Ovary (tissue), 9 donors: ENCODE results near the gene CGNL1. TPM values are rescaled to one million over a fixed set of nuclear protein-coding genes. Genes with fewer than 3 reads are reported as not detected.

Experiments
- DNase-seq, 5 donors: peaks; one replicate each; pipeline ENCODE4 v3.0.0-alpha.2; 2019 to 2020
- H3K27ac ChIP-seq, 2 donors: fragments of 200-600 bp; one replicate each; pipeline versions ENCODE4 v1.5.1 to v1.8.0; 2019 to 2022
- H3K27me3 ChIP-seq: fragments of 200-600 bp; one replicate; pipeline ENCODE4 v1.8.0; 2022
- H3K36me3 ChIP-seq: fragments of 200-600 bp; sonication (generic); one replicate; pipeline ENCODE4 v1.5.1; 2019
- H3K4me1 ChIP-seq: one replicate; pipeline ENCODE4 v1.8.1; 2013; ENCODE audit warnings: mild to moderate bottlenecking, moderate library complexity; ENCODE audit not compliant: insufficient read depth
- H3K4me3 ChIP-seq: fragments of 200-600 bp; sonication (generic); one replicate; pipeline ENCODE4 v1.5.1; 2017
- H3K9me3 ChIP-seq, 2 donors: fragments of 200-600 bp in 1 of 2; sonication (generic) in 1 of 2; one replicate each; pipeline versions ENCODE4 v1.5.1 to v1.8.1; 2013 to 2019; ENCODE audit warnings: mild to moderate bottlenecking in 1 of 2, moderate library complexity in 1 of 2
- CTCF ChIP-seq, 3 donors: fragments of 450-650 bp in 2 of 3; fragments of 200-600 bp in 1 of 3; IDR thresholded peaks; one replicate each; pipeline versions ENCODE4 v1.5.1 to v1.8.0; 2016 to 2022; ENCODE audit warnings: antibody characterized with exemption in 3 of 3, mild to moderate bottlenecking in 1 of 3
- EP300 ChIP-seq: sonication (generic); formaldehyde crosslinking; IDR thresholded peaks from one replicate; pipeline ENCODE4 v1.6.1; 2017; ENCODE audit warnings: antibody characterized with exemption
- POLR2A ChIP-seq: fragments of 450-650 bp; IDR thresholded peaks from one replicate; pipeline ENCODE4 v1.6.1; 2017; ENCODE audit warnings: antibody characterized with exemption, mild to moderate bottlenecking, moderate library complexity
- WGBS, 3 donors: extraction: QIAGEN DNeasy Blood & Tissue Kit in 1 of 3; methylation state at CpG; one replicate each; pipeline versions ENCODE4 v1.1.5 to v1.1.7; 2013 to 2017; 5-methylcytosine and 5-hydroxymethylcytosine counted together
- intact Hi-C, 4 donors: fragments of 100-400 bp; cut with DNase I; formaldehyde crosslinking; loops; one replicate each; pipeline versions ENCODE4 v1.11.0 to v1.15.1; 2022 to 2023
- polyA plus RNA-seq, 2 donors: library from polyadenylated mRNA; stranded (reverse); fragments of 200-250 nt in 1 of 2; fragments of 350-450 nt in 1 of 2; fragmentation: Illumina TruSeq in 1 of 2; extraction: RNeasy Lipid Tissue Mini Kit (QIAGEN cat#74804) in 1 of 2; gene quantifications; one replicate each; pipeline ENCODE4 v1.2.3, GENCODE V29; 2013 to 2014
- total RNA-seq, 7 donors: library from RNA; depleted of rRNA in 2 of 7; stranded (reverse); fragments of >200 nt in 2 of 7; fragmentation: NEBNext Ultra II Directional in 3 of 7; extraction: Animal tissue kit (Norgen Biotek cat#: 25700) in 3 of 7; gene quantifications; one replicate each; pipeline versions ENCODE4 v1.1.0 to v1.2.4, GENCODE V29; 2016 to 2023
- donor health status: DM: no; HTN: no; CAD: no; lungs with moderate emphysema.
- donor health status: DM: no; HTN: no; CAD: no.
- donor health status: Bipolar disorder and iron deficiency.
- donor health status: DM: yes; HTN: yes; CAD: no.
- donor health status: DM: no; HTN: no; CAD: no.
- donor health status: DM: yes; HTN: yes; CAD: no.

The CGNL1 gene
- total and polyA plus RNA-seq, 9 donors, result 7.8 to 26.1 (median 13.6) TPM

DNA sequence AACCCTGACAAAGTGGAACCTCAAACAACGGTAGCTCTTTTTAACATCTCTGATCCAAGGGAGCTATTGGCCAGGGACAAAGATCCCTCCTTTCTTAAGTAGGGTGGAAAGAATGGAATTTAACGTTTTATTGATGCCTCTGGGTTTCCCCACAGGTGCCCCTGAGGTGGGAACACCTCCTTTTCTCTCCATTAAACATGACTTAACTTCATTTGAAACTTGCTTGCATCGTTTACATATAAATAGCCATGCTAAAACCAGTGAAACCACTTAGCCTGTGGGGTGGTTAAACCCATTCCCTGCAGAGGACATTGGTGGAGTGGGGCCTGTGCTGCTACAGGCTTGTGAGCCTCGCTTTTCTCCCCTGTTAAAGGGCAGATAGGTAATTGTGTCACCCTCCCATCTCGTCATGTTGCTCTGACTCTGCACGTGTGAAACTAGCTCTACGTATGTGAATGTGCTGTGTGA, 9.7 kb downstream of the CGNL1 start:
- H3K27ac ChIP-seq, result no peak overlapping the region
- DNase-seq, result no peak
- 90 to 96% (median 93%) methylated on average over 7 of the region's 7 CpGs for WGBS, 3 donors
- no peak for TF ChIP-seq EP300
- TF ChIP-seq POLR2A, result no peak
- TF ChIP-seq CTCF (IDR thresholded peaks at IDR 0.05), result no peak
- H3K27me3 ChIP-seq, result no peaks in the 10 kb centered on the region
- no peaks in the 10 kb centered on the region for H3K9me3 ChIP-seq
- H3K4me1 ChIP-seq, result peaks cover 20% of the 10 kb centered on the region
- no peak overlapping the region for H3K4me3 ChIP-seq
- intact Hi-C loops, result no loop called here
- no peaks in the 10 kb centered on the region for H3K36me3 ChIP-seq

- H3K27me3 ChIP-seq, result no peaks in the 10 kb centered on the region
- intact Hi-C loops, result no loop called here
- H3K27ac ChIP-seq, result no peak overlapping the region
- peak in 1 of 5 donors; percentile 22 for DNase-seq
- H3K9me3 ChIP-seq, result no peaks in the 10 kb centered on the region
- H3K4me3 ChIP-seq, result no peak overlapping the region
- TF ChIP-seq POLR2A (no peak), CTCF (IDR thresholded peaks at IDR 0.05) (no peak), EP300 (no peak)
- peaks cover 20% of the 10 kb centered on the region for H3K4me1 ChIP-seq
- WGBS, 3 donors, result 53 to 70% (median 67%) methylated on average over 4 of the region's 4 CpGs
- no peaks in the 10 kb centered on the region for H3K36me3 ChIP-seq
These were observed 10.7 kb downstream of the CGNL1 start for GRCh38 chr15:57386976-57387375.

DNA sequence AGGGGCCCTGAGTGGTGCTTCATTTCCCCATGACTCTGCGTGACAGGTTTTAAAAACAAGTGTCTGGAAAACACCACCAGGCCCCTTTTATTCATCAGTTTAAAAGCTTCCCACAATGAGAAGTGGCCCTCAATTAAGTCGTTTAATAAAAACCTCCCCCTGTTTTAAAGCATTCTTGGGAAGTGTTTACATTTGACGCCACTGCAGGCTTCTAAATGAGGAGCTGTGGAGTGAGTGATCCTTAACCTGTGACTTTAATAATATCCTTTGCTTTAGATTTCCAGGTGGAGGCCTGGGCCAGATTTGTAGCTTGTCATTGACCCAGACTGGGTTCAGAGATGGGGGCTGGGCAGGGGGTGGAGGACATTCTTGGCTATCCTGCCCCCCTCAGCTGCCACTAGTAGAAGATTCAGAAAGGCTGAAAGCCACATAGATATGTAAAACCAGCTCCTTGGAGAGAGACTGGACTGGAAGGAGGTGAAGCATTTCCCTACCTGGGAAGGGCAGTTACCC, 11.3 kb downstream of the CGNL1 start:
- peaks cover 16% of the 10 kb centered on the region for H3K4me1 ChIP-seq
- H3K27me3 ChIP-seq, result no peaks in the 10 kb centered on the region
- intact Hi-C loops, result no loop called here
- no peak overlapping the region for H3K27ac ChIP-seq
- H3K36me3 ChIP-seq, result no peaks in the 10 kb centered on the region
- no peaks in the 10 kb centered on the region for H3K9me3 ChIP-seq
- 40 to 52% (median 45%) methylated on average over 3 of the region's 3 CpGs for WGBS, 3 donors
- DNase-seq, result no peak
- TF ChIP-seq POLR2A, result no peak
- no peak overlapping the region for H3K4me3 ChIP-seq

DNA sequence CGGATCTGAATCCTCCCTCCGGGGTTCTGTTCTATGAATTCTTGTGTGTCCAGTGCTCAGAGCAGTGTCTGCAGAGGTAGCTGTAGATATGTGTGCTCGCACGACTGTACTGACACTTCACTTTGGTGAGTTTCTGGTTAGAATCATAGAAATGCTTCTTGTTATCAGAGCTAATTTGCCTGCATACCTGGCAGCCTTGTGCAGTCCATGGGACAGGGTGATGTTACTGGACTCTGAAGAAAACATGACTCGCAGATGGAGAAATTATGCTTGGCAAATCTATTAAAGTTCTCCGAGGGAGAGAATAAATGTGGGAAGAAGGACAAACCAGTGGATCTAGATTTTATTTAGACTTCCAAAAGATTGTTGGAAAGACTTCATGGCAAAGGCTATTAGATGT, 12.2 kb downstream of the CGNL1 start:
- peak in 1 of 5 donors; percentile 24 for DNase-seq
- H3K36me3 ChIP-seq, result no peaks in the 10 kb centered on the region
- H3K4me3 ChIP-seq, result no peak overlapping the region
- H3K9me3 ChIP-seq, result no peaks in the 10 kb centered on the region
- WGBS, 3 donors, result 52 to 64% (median 52%) methylated on average over 6 of the region's 6 CpGs
- peaks cover 14% of the 10 kb centered on the region for H3K4me1 ChIP-seq
- no peaks in the 10 kb centered on the region for H3K27me3 ChIP-seq
- no peak for TF ChIP-seq CTCF (IDR thresholded peaks at IDR 0.05)
- no peak for TF ChIP-seq EP300
- no peak for TF ChIP-seq POLR2A
- H3K27ac ChIP-seq, result no peak overlapping the region
- intact Hi-C loops, result no loop called here

- Histone ChIP-seq H3K27ac (no peak overlapping the region), H3K27me3 (no peaks in the 10 kb centered on the region), H3K4me1 (peaks cover 7% of the 10 kb centered on the region), H3K9me3 (no peaks in the 10 kb centered on the region), H3K4me3 (no peak overlapping the region), H3K36me3 (no peaks in the 10 kb centered on the region)
- TF ChIP-seq POLR2A, result no peak
- TF ChIP-seq CTCF (IDR thresholded peaks at IDR 0.05), result no peak
- no peak for TF ChIP-seq EP300
- no peak for DNase-seq
- intact Hi-C loops, result no loop called here
- 89 to 100% (median 99%) methylated on average over 4 of the region's 4 CpGs for WGBS, 3 donors
These were observed 13.7 kb downstream of the CGNL1 start for GRCh38 chr15:57389991-57390390.
